Measurements from ENCODE around the gene CMIP.

DNA sequence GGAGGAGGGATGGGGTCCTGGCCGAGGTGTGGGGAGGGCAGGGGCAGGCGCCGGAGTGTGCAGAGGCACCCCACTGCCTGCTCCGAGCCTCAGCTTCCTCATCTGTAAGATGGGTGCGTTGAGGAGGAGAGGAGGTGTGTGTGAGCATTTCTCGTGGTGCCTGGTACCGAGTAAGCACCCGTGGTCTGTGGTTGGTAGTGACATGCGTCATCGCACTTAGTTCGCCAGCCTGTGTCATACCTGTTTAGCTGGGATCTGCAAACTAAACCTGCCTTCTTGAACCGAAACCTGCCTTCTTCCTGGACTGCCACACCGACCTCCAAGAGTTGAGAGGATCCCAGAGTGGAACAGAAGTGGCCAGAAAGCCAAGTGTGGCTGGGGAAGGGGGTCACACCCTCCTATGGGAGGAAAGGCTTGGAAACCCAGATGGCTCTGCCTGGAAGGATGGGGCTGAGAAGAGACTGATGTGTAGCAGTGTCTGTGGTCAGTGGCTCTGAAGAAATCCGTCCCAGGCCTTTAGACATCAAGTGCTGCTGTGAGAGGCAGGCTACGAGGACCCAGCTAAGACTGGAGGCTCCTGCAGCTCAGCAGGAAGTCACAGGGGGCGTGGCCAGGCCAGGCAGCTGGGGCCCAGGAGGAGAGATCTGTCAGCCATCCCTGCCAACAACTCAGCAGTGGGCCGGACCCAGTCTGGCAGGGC lies 171.9 kb downstream of the CMIP start:
- TF ChIP-seq, protein P1, sequence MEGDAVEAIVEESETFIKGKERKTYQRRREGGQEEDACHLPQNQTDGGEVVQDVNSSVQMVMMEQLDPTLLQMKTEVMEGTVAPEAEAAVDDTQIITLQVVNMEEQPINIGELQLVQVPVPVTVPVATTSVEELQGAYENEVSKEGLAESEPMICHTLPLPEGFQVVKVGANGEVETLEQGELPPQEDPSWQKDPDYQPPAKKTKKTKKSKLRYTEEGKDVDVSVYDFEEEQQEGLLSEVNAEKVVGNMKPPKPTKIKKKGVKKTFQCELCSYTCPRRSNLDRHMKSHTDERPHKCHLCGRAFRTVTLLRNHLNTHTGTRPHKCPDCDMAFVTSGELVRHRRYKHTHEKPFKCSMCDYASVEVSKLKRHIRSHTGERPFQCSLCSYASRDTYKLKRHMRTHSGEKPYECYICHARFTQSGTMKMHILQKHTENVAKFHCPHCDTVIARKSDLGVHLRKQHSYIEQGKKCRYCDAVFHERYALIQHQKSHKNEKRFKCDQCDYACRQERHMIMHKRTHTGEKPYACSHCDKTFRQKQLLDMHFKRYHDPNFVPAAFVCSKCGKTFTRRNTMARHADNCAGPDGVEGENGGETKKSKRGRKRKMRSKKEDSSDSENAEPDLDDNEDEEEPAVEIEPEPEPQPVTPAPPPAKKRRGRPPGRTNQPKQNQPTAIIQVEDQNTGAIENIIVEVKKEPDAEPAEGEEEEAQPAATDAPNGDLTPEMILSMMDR (IDR thresholded peaks at IDR 0.05): no peak
- TF ChIP-seq POLR2A (IDR thresholded peaks at IDR 0.05): no peak

Measured in right lobe of liver (tissue), 4 donors.